Fibroblast of lung (primary cell): ENCODE data around the gene PIK3C2B.

Experiments used
- EZH2 ChIP-seq: IDR thresholded peaks from 2 replicates; pipeline ENCODE4 v1.5.1; 2012; ENCODE audit warnings: low read length, control low read depth, mild to moderate bottlenecking; ENCODE audit errors: missing control alignments
- TF ChIP-seq, protein P1 (sequence below), 2 donors: IDR thresholded peaks in 1 of 2; conservative IDR thresholded peaks in 1 of 2; 1 replicate in 1 of 2; 2 replicates in 1 of 2; pipeline ENCODE4 v1.5.1; 2011 to 2012; ENCODE audit warnings: low read length in 2 of 2, control low read depth in 1 of 2, inconsistent platforms in 1 of 2, low read depth in 1 of 2, mild to moderate bottlenecking in 1 of 2

DNA sequence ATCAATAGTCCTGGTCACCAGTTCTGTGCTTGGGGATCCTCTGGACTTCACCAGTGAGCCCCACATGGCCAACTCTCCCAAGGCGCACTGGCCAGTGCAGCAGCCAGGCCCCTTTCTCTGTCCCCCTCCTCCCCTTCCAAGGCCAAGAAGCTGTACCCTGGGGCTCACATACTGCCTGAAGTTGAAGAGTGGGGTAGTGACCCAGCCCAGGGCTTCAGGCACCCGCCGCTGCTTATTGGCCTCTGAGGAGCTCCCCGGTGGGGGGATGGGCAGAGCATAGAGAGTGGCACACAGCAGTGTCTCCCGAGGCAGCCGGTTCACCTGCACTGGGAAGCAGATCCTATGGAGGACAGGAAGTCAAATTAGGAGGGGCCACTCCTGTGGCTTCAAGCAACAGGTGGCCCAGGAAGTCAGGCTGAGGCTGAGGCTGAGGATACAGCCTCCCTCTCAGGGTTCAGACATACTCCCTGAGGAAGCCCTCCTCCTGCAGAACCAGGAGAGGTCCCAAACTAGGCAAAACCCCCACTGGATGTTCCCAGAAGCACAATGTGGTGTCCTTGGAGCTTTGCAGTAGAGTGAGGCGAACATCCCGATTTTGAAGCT is 44.8 kb downstream of the PIK3C2B start:
- TF ChIP-seq, protein P1, sequence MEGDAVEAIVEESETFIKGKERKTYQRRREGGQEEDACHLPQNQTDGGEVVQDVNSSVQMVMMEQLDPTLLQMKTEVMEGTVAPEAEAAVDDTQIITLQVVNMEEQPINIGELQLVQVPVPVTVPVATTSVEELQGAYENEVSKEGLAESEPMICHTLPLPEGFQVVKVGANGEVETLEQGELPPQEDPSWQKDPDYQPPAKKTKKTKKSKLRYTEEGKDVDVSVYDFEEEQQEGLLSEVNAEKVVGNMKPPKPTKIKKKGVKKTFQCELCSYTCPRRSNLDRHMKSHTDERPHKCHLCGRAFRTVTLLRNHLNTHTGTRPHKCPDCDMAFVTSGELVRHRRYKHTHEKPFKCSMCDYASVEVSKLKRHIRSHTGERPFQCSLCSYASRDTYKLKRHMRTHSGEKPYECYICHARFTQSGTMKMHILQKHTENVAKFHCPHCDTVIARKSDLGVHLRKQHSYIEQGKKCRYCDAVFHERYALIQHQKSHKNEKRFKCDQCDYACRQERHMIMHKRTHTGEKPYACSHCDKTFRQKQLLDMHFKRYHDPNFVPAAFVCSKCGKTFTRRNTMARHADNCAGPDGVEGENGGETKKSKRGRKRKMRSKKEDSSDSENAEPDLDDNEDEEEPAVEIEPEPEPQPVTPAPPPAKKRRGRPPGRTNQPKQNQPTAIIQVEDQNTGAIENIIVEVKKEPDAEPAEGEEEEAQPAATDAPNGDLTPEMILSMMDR (conservative IDR thresholded peaks at IDR 0.05 in 1 of 2, IDR thresholded peaks at IDR 0.05 in 1 of 2; ENCODE audit: low read depth in 1 of 2, low read length in 2 of 2), result no peak
- no peak for TF ChIP-seq EZH2
